Endothelial cell of umbilical vein (primary cell): ENCODE measurements around the gene ARHGEF25. TPM values are rescaled to one million over a fixed set of nuclear protein-coding genes. Genes with fewer than 3 reads are reported as not detected.

ENCODE experiments used
- BruUV-seq: library from RNA; stranded (reverse); fragments of 400-500 nt; replicated peaks from 2 replicates; lab custom pipeline; 2021; lab: Mats Ljungman, UMichigan
- CTCF ChIA-PET: fragments of 300-600, 350-600 bp; sonication (Branson Sonifier 250); formaldehyde crosslinking; loops from one replicate; lab custom pipeline; 2021; ENCODE audit warnings: antibody characterized with exemption, inconsistent platforms; lab: Charles Lee
- POLR2A ChIA-PET: fragments of 300-600, 350-600 bp; sonication (Branson Sonifier 250); formaldehyde crosslinking; loops from one replicate; lab custom pipeline; 2021; ENCODE audit warnings: antibody characterized with exemption, inconsistent platforms; lab: Charles Lee
- DNase-seq: peaks from one replicate; pipeline ENCODE4 v3.0.0-alpha.2; 2011; ENCODE audit warnings: low read depth, low spot score
- FAIRE-seq: peaks from 2 replicates; lab custom pipeline; 2011; peaks lifted over from hg19 to GRCh38; lab: Jason Lieb, UNC
- H2AFZ ChIP-seq: 2 replicates; pipeline ENCODE4 v1.6.0; 2012; ENCODE audit warnings: low read depth, low read length, control low read depth, inconsistent platforms
- H3K27ac ChIP-seq: 2 replicates; pipeline ENCODE4 v1.5.1; 2011; ENCODE audit warnings: low read depth, mild to moderate bottlenecking, control low read depth, low read length, moderate library complexity; ENCODE audit not compliant: insufficient read depth
- H3K27me3 ChIP-seq, 2 experiments: 2 replicates each; pipeline versions ENCODE4 v1.6.0 to v1.6.1; 2011; ENCODE audit warnings: low read length in 2 of 2, mixed read lengths in 1 of 2; ENCODE audit not compliant: control insufficient read depth in 2 of 2, insufficient read depth in 2 of 2
- H3K36me3 ChIP-seq, 2 experiments: 2 replicates in 1 of 2; 3 replicates in 1 of 2; pipeline ENCODE4 v1.5.1; 2011; ENCODE audit warnings: low read length in 2 of 2, mild to moderate bottlenecking in 1 of 2, moderate library complexity in 1 of 2; ENCODE audit not compliant: control insufficient read depth in 2 of 2, insufficient read depth in 2 of 2; ENCODE audit errors: extremely low read depth in 1 of 2
- H3K4me1 ChIP-seq: 3 replicates; pipeline ENCODE4 v1.5.1; 2011; ENCODE audit warnings: mild to moderate bottlenecking, low read length; ENCODE audit not compliant: control insufficient read depth, insufficient read depth; ENCODE audit errors: extremely low read depth
- H3K4me2 ChIP-seq: 2 replicates; pipeline ENCODE4 v1.6.1; 2011; ENCODE audit warnings: low read length, control low read depth, mixed read lengths; ENCODE audit not compliant: insufficient read depth
- H3K4me3 ChIP-seq, 3 experiments: fragments of 200-600 bp in 1 of 3; sonication (generic), shearing (Covaris generic) in 1 of 3; replicated peaks in 1 of 3; 2 replicates each; pipeline ENCODE4 v1.5.1; 2011 to 2016; ENCODE audit warnings: control low read depth in 3 of 3, low read length in 3 of 3, mild to moderate bottlenecking in 2 of 3, inconsistent platforms in 1 of 3, low read depth in 1 of 3, moderate library complexity in 1 of 3; ENCODE audit not compliant: insufficient read depth in 1 of 3
- H3K79me2 ChIP-seq: 2 replicates; pipeline ENCODE4 v1.6.0; 2012; ENCODE audit warnings: low read length, inconsistent platforms; ENCODE audit not compliant: control insufficient read depth, insufficient read depth
- H3K9ac ChIP-seq: replicated peaks from 2 replicates; pipeline ENCODE3; 2011; ENCODE audit warnings: low read length, control low read depth; ENCODE audit not compliant: insufficient read depth; ENCODE audit errors: extremely low read depth
- H3K9me1 ChIP-seq: replicated peaks from 3 replicates; pipeline ENCODE4 v1.6.0; 2011; ENCODE audit warnings: mild to moderate bottlenecking, low read length; ENCODE audit not compliant: control insufficient read depth, insufficient read depth; ENCODE audit errors: extremely low read depth
- H3K9me3 ChIP-seq: replicated peaks from 2 replicates; pipeline ENCODE4 v1.5.1; 2012; ENCODE audit warnings: low read length, inconsistent platforms; ENCODE audit not compliant: control insufficient read depth, insufficient read depth
- H4K20me1 ChIP-seq: replicated peaks from 2 replicates; pipeline ENCODE3; 2011; ENCODE audit warnings: mild to moderate bottlenecking, low read length; ENCODE audit not compliant: control insufficient read depth, insufficient read depth; ENCODE audit errors: extremely low read depth
- CTCF ChIP-seq, 2 donors: IDR thresholded peaks; 1 replicate in 1 of 2; 2 replicates in 1 of 2; pipeline ENCODE4 v1.5.1; 2011; ENCODE audit warnings: low read length in 2 of 2, mild to moderate bottlenecking in 2 of 2, moderate library complexity in 2 of 2, control low read depth in 1 of 2, inconsistent platforms in 1 of 2, low read depth in 1 of 2; ENCODE audit not compliant: insufficient read depth in 1 of 2; ENCODE audit errors: extremely low read depth in 1 of 2
- EZH2 ChIP-seq: IDR thresholded peaks from 2 replicates; pipeline ENCODE4 v1.6.1; 2012; ENCODE audit warnings: borderline replicate concordance, low read depth, mild to moderate bottlenecking, moderate library complexity, low read length, inconsistent platforms; ENCODE audit not compliant: severe bottlenecking
- FOS ChIP-seq: IDR thresholded peaks from 2 replicates; pipeline ENCODE4 v1.6.1; 2011; ENCODE audit warnings: mild to moderate bottlenecking, low read length, moderate library complexity, borderline replicate concordance; ENCODE audit not compliant: insufficient read depth
- GATA2 ChIP-seq: IDR thresholded peaks from 2 replicates; pipeline ENCODE4 v1.7.0; 2011; ENCODE audit warnings: low read depth, mild to moderate bottlenecking, moderate library complexity, mixed read lengths, low read length; ENCODE audit not compliant: insufficient read length, insufficient read depth
- JUN ChIP-seq: IDR thresholded peaks from 2 replicates; pipeline ENCODE4 v1.6.1; 2011; ENCODE audit warnings: borderline replicate concordance, low read depth; ENCODE audit not compliant: insufficient read length, insufficient read depth
- MAX ChIP-seq: IDR thresholded peaks from 2 replicates; pipeline ENCODE4 v1.6.1; 2011; ENCODE audit not compliant: insufficient read depth, insufficient read length
- MYC ChIP-seq: IDR thresholded peaks from one replicate; pipeline ENCODE4 v1.6.1; 2011; ENCODE audit warnings: mild to moderate bottlenecking, low read depth, low read length
- POLR2A ChIP-seq: IDR thresholded peaks from 2 replicates; pipeline ENCODE4 v1.6.1; 2012; ENCODE audit warnings: low read depth, mild to moderate bottlenecking, control low read depth, low read length
- POLR2AphosphoS5 ChIP-seq: IDR thresholded peaks from 2 replicates; pipeline ENCODE4 v1.6.1; 2012; ENCODE audit warnings: low read depth, mild to moderate bottlenecking, control low read depth, low read length, moderate library complexity; ENCODE audit not compliant: insufficient read depth
- dilution Hi-C: fragments of 300-500 bp; cut with MboI; formaldehyde crosslinking; loops from one replicate; pipeline ENCODE4 v1.15.0; 2019; ENCODE audit warnings: low sequenced_read_pairs; ENCODE audit not compliant: extremely low pct_ligation_motif_present
- intact Hi-C: fragments of 100-400 bp; cut with micrococcal nuclease; formaldehyde crosslinking; loops from one replicate; pipeline ENCODE4 v1.10.0; 2022
- polyA plus RNA-seq, 4 experiments: library from polyadenylated mRNA; depleted of rRNA in 3 of 4; stranded (reverse) in 3 of 4; unstranded in 1 of 4; fragments of >200 nt; gene quantifications; 2 replicates each; pipeline versions ENCODE4 v1.2.1 to v1.2.3, GENCODE V29; 2011 to 2012; ENCODE audit warnings: missing spikeins in 1 of 4
- total RNA-seq: library from RNA; stranded (reverse); gene quantifications from 2 replicates; pipeline ENCODE4 v1.2.3, GENCODE V29; 2021

The ARHGEF25 gene
- total and polyA plus RNA-seq, 2 donors (not counting 3 experiments of a cell fraction or from before 2014, with no cell fraction given): 4.7 to 7.4 TPM

- TF ChIP-seq GATA2 (no peak), POLR2AphosphoS5 (no peak), MAX (no peak), CTCF (IDR thresholded peaks at IDR 0.05; ENCODE audit: extremely low read depth in 1 of 2, insufficient read depth in 1 of 2, low read depth in 1 of 2, low read length in 2 of 2) (no peak), FOS (no peak), JUN (no peak), POLR2A (no peak), EZH2 (no peak), MYC (no peak)
- CTCF ChIA-PET: interaction anchor here (1.4 to 5.7 kb wide), 3 partner anchors 17 to 30 kb away, joined by 3 to 54 read pairs (median 8); partner anchors contain the start of gene B4GALNT1
These were observed 2.3 kb downstream of the ARHGEF25 start for GRCh38 chr12:57613427-57614109.

More at GRCh38 chr12:57613427-57614109, 2.3 kb downstream of the ARHGEF25 start:
- DNase-seq (no peak), FAIRE-seq (no peak)
- Histone ChIP-seq H3K4me2 (no peak overlapping the region), H3K36me3 (peaks cover 0 to 1% of the 10 kb centered on the region in 2 experiments), H3K4me1 (peaks cover 3% of the 10 kb centered on the region), H3K79me2 (no peaks in the 10 kb centered on the region), H3K4me3 (no peak overlapping the region), H3K9me3 (no peaks in the 10 kb centered on the region), H3K9me1 (no peaks in the 10 kb centered on the region), H3K27me3 (peaks cover 5 to 18% of the 10 kb centered on the region in 2 experiments), H3K9ac (no peak overlapping the region), H2AFZ (no peak overlapping the region), H4K20me1 (no peaks in the 10 kb centered on the region), H3K27ac (no peak overlapping the region)
- intact Hi-C loops: no loop called here
- POLR2A ChIA-PET: interaction anchor here (0.6 kb wide), 1 partner anchor 28 kb away, joined by 5 read pairs; no protein-coding TSS in a partner anchor
- dilution Hi-C loops: no loop called here
- BruUV-seq: no TSS peak
